Upper lobe of left lung (tissue), 6 donors: Measurements from ENCODE around the gene FREM1. TPM values are rescaled to one million over a fixed set of nuclear protein-coding genes. Genes with fewer than 3 reads are reported as not detected.

Experiments used
- ATAC-seq, 2 donors: fragments of 200-7000 bp; cut with Tn5 transposase; one replicate each; pipeline ENCODE4 v1.9.1; 2022; ENCODE audit warnings: mild to moderate bottlenecking in 2 of 2, moderate library complexity in 2 of 2; ENCODE audit not compliant: low FRiP score in 2 of 2
- DNase-seq, 2 donors: peaks; one replicate each; pipeline ENCODE4 v3.0.0-alpha.2; 2019 to 2020
- H3K27ac ChIP-seq, 4 donors: fragments of 200-600 bp; sonication (generic); one replicate each; pipeline ENCODE4 v1.5.1; 2016 to 2019
- H3K27me3 ChIP-seq, 4 donors: fragments of 200-600 bp; sonication (generic); one replicate each; pipeline ENCODE4 v1.5.1; 2017 to 2019
- H3K36me3 ChIP-seq, 4 donors: fragments of 200-600 bp; sonication (generic); one replicate each; pipeline ENCODE4 v1.5.1; 2016 to 2019
- H3K4me1 ChIP-seq, 4 donors: fragments of 200-600 bp; sonication (generic); one replicate each; pipeline ENCODE4 v1.5.1; 2018 to 2019
- H3K4me3 ChIP-seq, 4 donors: fragments of 200-600 bp; sonication (generic); one replicate each; pipeline ENCODE4 v1.5.1; 2017 to 2019; ENCODE audit warnings: mild to moderate bottlenecking in 2 of 4, moderate library complexity in 1 of 4
- H3K9me3 ChIP-seq, 4 donors: fragments of 200-600 bp; sonication (generic); one replicate each; pipeline ENCODE4 v1.5.1; 2018 to 2019
- EP300 ChIP-seq, 4 donors: sonication (generic); formaldehyde crosslinking; IDR thresholded peaks; one replicate each; pipeline ENCODE4 v1.5.1; 2017; ENCODE audit warnings: antibody characterized with exemption in 4 of 4, control low read depth in 2 of 4
- POLR2A ChIP-seq, 4 donors: fragments of 450-650 bp; IDR thresholded peaks; one replicate each; pipeline ENCODE4 v1.5.1; 2016 to 2017; ENCODE audit warnings: antibody characterized with exemption in 4 of 4, mild to moderate bottlenecking in 2 of 4
- POLR2AphosphoS5 ChIP-seq, 2 donors: sonication (generic); formaldehyde crosslinking; IDR thresholded peaks; one replicate each; pipeline ENCODE4 v1.5.1; 2017; ENCODE audit warnings: antibody characterized with exemption in 2 of 2
- WGBS, 2 donors: methylation state at CpG; one replicate each; pipeline ENCODE4 v1.1.5; 2017 to 2018; 5-methylcytosine and 5-hydroxymethylcytosine counted together
- total RNA-seq, 6 donors: library from RNA; depleted of rRNA in 4 of 6; stranded (reverse); fragments of >200 nt in 4 of 6; gene quantifications; one replicate each; pipeline versions ENCODE4 v1.1.0 to v1.2.1, GENCODE V29; 2016 to 2021
- TF ChIP-seq, protein P1 (sequence below), 6 experiments: fragments of 450-650 bp in 4 of 6; fragments of 200-600 bp in 2 of 6; sonication (generic) in 2 of 6; IDR thresholded peaks; one replicate each; pipeline ENCODE4 v1.5.1; 2016 to 2019; ENCODE audit warnings: antibody characterized with exemption in 6 of 6
- donor health status: DM: no; HTN: no; CAD: no; lungs with moderate emphysema.
- donor health status: DM: no; HTN: yes; CAD: no; lungs with severe emphysema.

FREM1 gene
- total RNA-seq, 6 donors from 2014 or later = 1.1 to 6.3 (median 2.8) TPM

DNA sequence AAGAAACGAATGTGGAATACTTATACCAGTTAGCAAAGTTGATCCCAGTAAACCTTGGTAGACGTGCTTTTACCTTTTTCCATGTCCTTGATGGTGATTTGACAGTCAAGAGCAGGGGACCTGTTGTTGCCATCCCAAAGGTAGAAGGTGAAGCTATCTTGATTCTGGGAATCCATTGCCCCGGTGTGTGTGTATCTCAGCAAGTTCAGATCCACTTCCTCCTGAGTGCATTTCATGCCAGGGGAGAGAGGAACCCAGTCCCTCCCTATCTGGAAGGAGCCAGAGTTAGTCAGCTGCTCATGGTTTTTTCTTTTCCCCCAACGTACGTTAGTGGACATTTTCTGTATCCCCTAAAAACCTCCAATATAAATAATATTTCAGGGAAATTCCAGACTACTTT, 121.4 kb downstream of the FREM1 start:
- H3K27ac ChIP-seq = no peak overlapping the region
- H3K4me1 ChIP-seq = no peaks in the 10 kb centered on the region
- no peak for ATAC-seq
- no peaks in the 10 kb centered on the region for H3K27me3 ChIP-seq
- WGBS, 2 donors = 65 to 89% methylated on average over 5 of the region's 5 CpGs
- no peaks in the 10 kb centered on the region for H3K9me3 ChIP-seq
- no peaks in the 10 kb centered on the region for H3K36me3 ChIP-seq
- no peak overlapping the region for H3K4me3 ChIP-seq
- TF ChIP-seq POLR2A (IDR thresholded peaks at IDR 0.05) = no peak
- TF ChIP-seq, protein P1, sequence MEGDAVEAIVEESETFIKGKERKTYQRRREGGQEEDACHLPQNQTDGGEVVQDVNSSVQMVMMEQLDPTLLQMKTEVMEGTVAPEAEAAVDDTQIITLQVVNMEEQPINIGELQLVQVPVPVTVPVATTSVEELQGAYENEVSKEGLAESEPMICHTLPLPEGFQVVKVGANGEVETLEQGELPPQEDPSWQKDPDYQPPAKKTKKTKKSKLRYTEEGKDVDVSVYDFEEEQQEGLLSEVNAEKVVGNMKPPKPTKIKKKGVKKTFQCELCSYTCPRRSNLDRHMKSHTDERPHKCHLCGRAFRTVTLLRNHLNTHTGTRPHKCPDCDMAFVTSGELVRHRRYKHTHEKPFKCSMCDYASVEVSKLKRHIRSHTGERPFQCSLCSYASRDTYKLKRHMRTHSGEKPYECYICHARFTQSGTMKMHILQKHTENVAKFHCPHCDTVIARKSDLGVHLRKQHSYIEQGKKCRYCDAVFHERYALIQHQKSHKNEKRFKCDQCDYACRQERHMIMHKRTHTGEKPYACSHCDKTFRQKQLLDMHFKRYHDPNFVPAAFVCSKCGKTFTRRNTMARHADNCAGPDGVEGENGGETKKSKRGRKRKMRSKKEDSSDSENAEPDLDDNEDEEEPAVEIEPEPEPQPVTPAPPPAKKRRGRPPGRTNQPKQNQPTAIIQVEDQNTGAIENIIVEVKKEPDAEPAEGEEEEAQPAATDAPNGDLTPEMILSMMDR (IDR thresholded peaks at IDR 0.05) = no peak
- no peak for TF ChIP-seq POLR2AphosphoS5 (IDR thresholded peaks at IDR 0.05)
- no peak for TF ChIP-seq EP300 (IDR thresholded peaks at IDR 0.05)
- no peak for DNase-seq

DNA sequence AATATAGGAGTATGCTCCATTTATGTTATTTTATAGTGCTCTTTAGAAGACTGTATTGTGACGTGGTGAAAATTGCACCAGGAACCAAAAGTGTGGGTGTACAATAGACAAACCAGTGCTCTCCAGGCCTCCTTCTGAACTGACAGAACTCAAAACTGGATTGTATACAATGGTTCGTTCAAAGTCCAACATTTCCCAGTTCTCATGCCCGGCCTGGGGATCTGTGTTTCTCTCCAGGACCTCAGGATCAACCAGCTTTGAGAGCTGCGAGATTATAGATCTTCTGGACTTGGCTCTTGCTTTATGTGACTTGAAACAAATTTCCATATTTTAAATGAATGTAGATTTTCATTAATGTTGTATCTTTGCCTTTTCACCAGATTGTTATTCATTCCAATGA, 126.9 kb downstream of the FREM1 start:
- Histone ChIP-seq H3K36me3 (no peaks in the 10 kb centered on the region), H3K27me3 (no peaks in the 10 kb centered on the region), H3K4me1 (no peaks in the 10 kb centered on the region), H3K9me3 (no peaks in the 10 kb centered on the region), H3K4me3 (no peak overlapping the region), H3K27ac (no peak overlapping the region)
- TF ChIP-seq, protein P1 (IDR thresholded peaks at IDR 0.05) = no peak
- TF ChIP-seq POLR2AphosphoS5 (IDR thresholded peaks at IDR 0.05) = no peak
- TF ChIP-seq POLR2A (IDR thresholded peaks at IDR 0.05) = no peak
- no peak for TF ChIP-seq EP300 (IDR thresholded peaks at IDR 0.05)
- 70 to 87% methylated on average over 4 of the region's 4 CpGs for WGBS, 2 donors
- DNase-seq (no peak), ATAC-seq (no peak)

DNA sequence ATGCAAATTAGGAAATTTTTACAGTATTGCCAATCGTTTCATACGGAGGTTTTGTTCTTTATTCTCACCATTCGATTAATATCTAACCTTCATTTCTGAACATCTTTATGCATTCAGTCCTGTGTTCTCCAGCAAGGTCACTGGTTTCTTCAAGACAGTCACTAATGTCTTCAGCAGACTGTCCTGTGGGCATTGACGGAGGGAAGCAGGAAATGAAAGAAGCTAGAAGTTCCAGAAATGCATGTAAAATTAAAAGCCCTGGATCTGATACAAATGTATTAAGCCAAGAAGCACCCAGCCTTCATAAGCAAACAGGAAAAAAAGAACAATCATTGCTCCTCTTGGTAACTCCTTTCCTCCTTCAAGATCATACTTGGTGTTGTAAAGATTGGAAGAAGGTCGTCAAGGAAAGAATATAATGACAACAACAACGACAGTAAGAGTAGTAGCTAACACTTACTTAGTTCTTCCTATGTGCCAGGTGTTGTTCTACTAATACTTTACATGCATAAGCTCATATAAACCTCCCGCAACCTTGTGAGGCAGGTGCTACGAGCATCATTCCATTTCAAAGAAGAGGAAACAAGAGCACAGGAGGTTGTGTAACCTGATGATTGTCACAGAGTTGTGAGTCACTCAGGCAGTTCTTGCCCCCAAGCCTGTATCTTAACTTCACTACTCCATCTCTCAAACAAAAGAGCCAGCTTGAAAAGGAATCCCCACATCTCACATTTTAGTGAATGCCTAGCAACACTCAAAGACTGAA, 127.8 kb downstream of the FREM1 start:
- 86% methylated on average over 8 of the region's 8 CpGs for WGBS, 2 donors
- Histone ChIP-seq H3K9me3 (no peaks in the 10 kb centered on the region), H3K4me3 (no peak overlapping the region), H3K27me3 (no peaks in the 10 kb centered on the region), H3K36me3 (no peaks in the 10 kb centered on the region), H3K4me1 (no peaks in the 10 kb centered on the region), H3K27ac (no peak overlapping the region)
- no peak for ATAC-seq
- no peak for DNase-seq
- TF ChIP-seq EP300 (IDR thresholded peaks at IDR 0.05) = no peak
- no peak for TF ChIP-seq POLR2AphosphoS5 (IDR thresholded peaks at IDR 0.05)
- TF ChIP-seq, protein P1 (IDR thresholded peaks at IDR 0.05) = no peak
- no peak for TF ChIP-seq POLR2A (IDR thresholded peaks at IDR 0.05)

DNA sequence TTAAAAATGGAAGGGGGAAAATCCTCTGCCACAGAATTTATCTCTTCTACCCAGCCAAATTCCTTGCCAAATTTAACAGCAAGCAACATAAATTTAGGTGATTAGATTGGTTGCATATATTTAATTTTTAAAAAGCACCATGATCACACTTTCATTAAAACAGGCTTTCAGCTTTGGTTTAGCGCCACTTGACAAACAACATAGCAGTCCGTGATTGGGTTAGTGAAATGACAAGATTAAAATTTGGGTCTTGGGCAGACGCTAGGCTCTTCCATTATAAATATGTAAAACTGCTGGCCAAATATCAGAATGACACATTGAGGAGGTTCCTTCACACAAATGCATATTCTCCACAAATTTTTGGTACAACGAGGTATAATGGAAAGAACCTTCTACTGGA, 129.5 kb downstream of the FREM1 start:
- H3K4me3 ChIP-seq = no peak overlapping the region
- no peak for DNase-seq
- H3K27ac ChIP-seq = no peak overlapping the region
- WGBS, 2 donors = 90 to 91% methylated on average over 4 of the region's 4 CpGs
- H3K36me3 ChIP-seq = no peaks in the 10 kb centered on the region
- no peak for TF ChIP-seq EP300 (IDR thresholded peaks at IDR 0.05)
- TF ChIP-seq, protein P1 (IDR thresholded peaks at IDR 0.05) = no peak
- no peak for TF ChIP-seq POLR2A (IDR thresholded peaks at IDR 0.05)
- H3K9me3 ChIP-seq = no peaks in the 10 kb centered on the region
- H3K4me1 ChIP-seq = no peaks in the 10 kb centered on the region
- no peaks in the 10 kb centered on the region for H3K27me3 ChIP-seq
- no peak for ATAC-seq

DNA sequence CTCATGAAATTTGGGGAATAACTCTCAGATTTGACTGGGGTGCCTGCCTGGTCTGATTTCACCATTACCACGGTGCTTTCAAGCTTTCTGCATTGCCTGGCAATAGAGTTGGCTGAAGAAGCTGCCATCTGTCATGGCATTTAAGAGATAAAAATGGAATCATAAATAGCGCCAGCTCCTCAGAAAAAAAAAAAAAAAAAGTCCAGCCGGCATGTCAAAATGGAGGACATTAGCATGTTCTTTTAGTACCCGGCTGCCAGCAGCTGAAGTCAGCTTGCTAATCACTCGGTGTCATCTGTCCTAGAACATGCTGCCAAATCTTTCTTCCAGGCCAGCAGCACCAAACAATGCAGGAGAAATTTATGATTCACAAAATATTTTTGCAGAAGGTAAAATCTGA, 130.0 kb downstream of the FREM1 start:
- Histone ChIP-seq H3K9me3 (no peaks in the 10 kb centered on the region), H3K4me3 (no peak overlapping the region), H3K4me1 (no peaks in the 10 kb centered on the region), H3K36me3 (no peaks in the 10 kb centered on the region), H3K27me3 (no peaks in the 10 kb centered on the region), H3K27ac (peak overlapping the region in 1 of 4 donors; percentile 44)
- TF ChIP-seq POLR2A (IDR thresholded peaks at IDR 0.05) (no peak), POLR2AphosphoS5 (IDR thresholded peaks at IDR 0.05) (no peak), EP300 (IDR thresholded peaks at IDR 0.05) (no peak)
- TF ChIP-seq, protein P1 (IDR thresholded peaks at IDR 0.05) = no peak
- WGBS, 2 donors = 77 to 81% methylated on average over 5 of the region's 5 CpGs
- ATAC-seq (no peak), DNase-seq (no peak)
